HG03066 (cell line): Measurements from ENCODE around the gene SLC66A1.

ENCODE experiments used
- ATAC-seq: cut with Tn5 transposase; IDR thresholded peaks from one replicate; pipeline ENCODE4 v1.9.1; 2021; ENCODE audit warnings: low read depth; ENCODE audit not compliant: unreplicated experiment

Gene SLC66A1

GRCh38 chr1:19341201-19342061, 29.3 kb downstream of the SLC66A1 start:
- no peak for ATAC-seq

GRCh38 chr1:19342062-19342750, 30.1 kb downstream of the SLC66A1 start:
- ATAC-seq = no peak

GRCh38 chr1:19342894-19343616, 30.9 kb downstream of the SLC66A1 start:
- no peak for ATAC-seq

- ATAC-seq = no peak
These were observed 31.7 kb downstream of the SLC66A1 start for GRCh38 chr1:19343617-19344350.

GRCh38 chr1:19344372-19344810, 32.3 kb downstream of the SLC66A1 start:
- no peak for ATAC-seq

GRCh38 chr1:19344831-19345230, 32.7 kb downstream of the SLC66A1 start:
- ATAC-seq = no peak

GRCh38 chr1:19345391-19345790, 33.3 kb downstream of the SLC66A1 start:
- ATAC-seq = no peak

- ATAC-seq = no peak
These were observed 33.9 kb downstream of the SLC66A1 start for GRCh38 chr1:19346026-19346425.

- no peak for ATAC-seq
These were observed 35.5 kb downstream of the SLC66A1 start for GRCh38 chr1:19347533-19348172.

- ATAC-seq = no peak
These were observed 36.5 kb downstream of the SLC66A1 start for GRCh38 chr1:19348441-19349198.

GRCh38 chr1:19349999-19350398, 37.9 kb downstream of the SLC66A1 start:
- ATAC-seq = no peak

- ATAC-seq = no peak
These were observed 38.4 kb downstream of the SLC66A1 start for GRCh38 chr1:19350566-19350965.

- ATAC-seq = no peak
These were observed 39.7 kb downstream of the SLC66A1 start for GRCh38 chr1:19351873-19352272.

GRCh38 chr1:19352839-19353238, 40.7 kb downstream of the SLC66A1 start:
- no peak for ATAC-seq

GRCh38 chr1:19353596-19353995, 41.5 kb downstream of the SLC66A1 start:
- ATAC-seq = no peak

- no peak for ATAC-seq
These were observed 42.4 kb downstream of the SLC66A1 start for GRCh38 chr1:19354531-19354981.

GRCh38 chr1:19356266-19356665, 44.1 kb downstream of the SLC66A1 start:
- ATAC-seq = no peak

- ATAC-seq = no peak
These were observed 45.3 kb downstream of the SLC66A1 start for GRCh38 chr1:19357299-19357986.

GRCh38 chr1:19358710-19359109, 46.6 kb downstream of the SLC66A1 start:
- no peak for ATAC-seq
